HG03432 (cell line): Measurements from ENCODE around the gene MTA3.

Experiments
- ATAC-seq: cut with Tn5 transposase; IDR thresholded peaks from one replicate; pipeline ENCODE4 v1.9.1; 2021; ENCODE audit warnings: mild to moderate bottlenecking, moderate library complexity; ENCODE audit not compliant: unreplicated experiment

Gene MTA3

DNA sequence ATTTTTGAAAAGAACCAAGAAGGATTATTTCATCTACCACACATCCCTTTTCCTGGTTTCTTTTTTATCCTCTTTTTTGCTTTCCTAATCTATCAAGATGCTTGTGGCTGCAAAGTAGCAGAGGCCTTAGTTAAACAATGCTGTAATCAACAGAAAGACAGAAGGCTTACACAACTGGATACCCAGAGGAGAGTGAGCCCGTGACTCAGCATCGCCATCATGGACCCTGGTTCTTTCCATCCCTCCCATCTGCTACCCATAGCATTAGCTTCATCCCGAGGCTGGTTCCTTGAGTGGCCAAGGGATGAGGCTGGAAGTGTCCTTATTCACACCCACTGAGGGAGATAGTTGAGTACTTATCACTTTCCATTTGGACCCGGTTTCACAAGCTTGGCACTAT lies 231.4 kb downstream of the MTA3 start:
- ATAC-seq = no peak

GRCh38 chr2:42800461-42800962 lies 232.1 kb downstream of the MTA3 start:
- no peak for ATAC-seq

GRCh38 chr2:42800981-42801380 lies 232.5 kb downstream of the MTA3 start:
- ATAC-seq = no peak

DNA sequence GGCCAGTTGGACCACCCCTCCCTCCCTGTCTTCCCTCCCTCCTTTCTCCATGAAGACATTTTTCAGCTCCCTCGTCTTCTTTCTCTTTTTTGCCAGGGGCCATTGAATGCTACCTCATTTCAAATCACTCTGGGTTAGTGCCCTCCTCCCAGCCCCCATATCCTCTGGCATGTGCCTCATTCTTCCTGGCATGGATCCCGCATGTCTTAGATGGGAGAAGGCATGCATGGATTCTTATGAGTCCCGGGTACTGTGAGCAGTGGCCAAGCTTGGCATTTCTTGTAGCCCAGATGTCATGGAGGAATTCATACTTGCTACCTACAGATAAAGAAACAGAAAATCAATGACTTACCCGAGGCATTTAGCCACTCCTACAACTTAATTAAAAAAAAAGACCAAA lies 232.9 kb downstream of the MTA3 start:
- no peak for ATAC-seq

GRCh38 chr2:42802150-42802549 lies 233.7 kb downstream of the MTA3 start:
- no peak for ATAC-seq

DNA sequence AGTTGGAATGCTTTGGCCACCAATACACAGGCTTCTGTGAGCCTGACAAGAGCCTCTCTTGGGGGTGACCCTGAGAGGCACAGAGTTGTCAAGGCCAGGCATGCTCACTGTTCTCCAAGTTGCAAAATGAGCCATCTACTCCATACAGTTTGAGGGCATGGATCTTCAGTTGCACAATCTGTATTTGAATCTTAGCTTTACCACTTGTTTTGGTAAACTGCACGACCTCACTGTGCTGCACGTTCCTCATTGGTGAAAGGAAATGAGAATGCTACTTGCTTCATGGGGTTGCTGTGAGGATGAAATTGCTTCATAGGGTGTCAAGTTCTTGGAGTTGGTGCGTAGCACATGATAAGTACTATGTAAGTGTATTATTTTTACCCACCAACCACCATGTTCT lies 235.9 kb downstream of the MTA3 start:
- ATAC-seq = no peak

GRCh38 chr2:42804891-42805290 lies 236.5 kb downstream of the MTA3 start:
- ATAC-seq = no peak
